Esophagus muscularis mucosa (tissue), 3 donors: ENCODE data around the gene TIMP4.

Experiments
- POLR2AphosphoS5 ChIP-seq, 2 donors: sonication (generic); formaldehyde crosslinking; IDR thresholded peaks; one replicate each; pipeline ENCODE4 v1.6.1; 2017; ENCODE audit warnings: antibody characterized with exemption in 2 of 2
- TF ChIP-seq, protein P1 (sequence below), 3 experiments: fragments of 200-600 bp in 2 of 3; fragments of 450-650 bp in 1 of 3; sonication (generic) in 2 of 3; IDR thresholded peaks; one replicate each; pipeline ENCODE4 v1.5.1; 2017 to 2019; ENCODE audit warnings: antibody characterized with exemption in 3 of 3, mild to moderate bottlenecking in 2 of 3, moderate library complexity in 1 of 3

DNA sequence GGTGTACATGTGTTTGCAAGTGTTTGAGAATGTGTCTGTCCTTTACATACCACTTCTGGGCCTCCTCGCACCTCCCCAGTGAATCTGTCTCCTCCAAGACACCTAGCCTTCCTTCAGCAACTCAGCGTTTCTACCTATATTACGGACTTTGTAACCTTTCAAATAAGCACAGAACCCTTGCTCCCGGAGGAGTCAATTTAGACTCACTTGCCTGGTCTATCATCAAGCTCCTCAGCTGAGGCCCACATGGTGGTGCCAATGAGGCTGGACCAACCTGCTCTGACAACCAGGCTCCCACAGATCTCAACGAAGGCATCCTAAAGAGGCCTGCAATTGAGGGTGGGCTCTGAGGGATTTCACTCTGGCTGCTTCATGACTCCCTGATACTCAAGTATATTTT is 32.8 kb upstream of the TIMP4 start:
- TF ChIP-seq, protein P1, sequence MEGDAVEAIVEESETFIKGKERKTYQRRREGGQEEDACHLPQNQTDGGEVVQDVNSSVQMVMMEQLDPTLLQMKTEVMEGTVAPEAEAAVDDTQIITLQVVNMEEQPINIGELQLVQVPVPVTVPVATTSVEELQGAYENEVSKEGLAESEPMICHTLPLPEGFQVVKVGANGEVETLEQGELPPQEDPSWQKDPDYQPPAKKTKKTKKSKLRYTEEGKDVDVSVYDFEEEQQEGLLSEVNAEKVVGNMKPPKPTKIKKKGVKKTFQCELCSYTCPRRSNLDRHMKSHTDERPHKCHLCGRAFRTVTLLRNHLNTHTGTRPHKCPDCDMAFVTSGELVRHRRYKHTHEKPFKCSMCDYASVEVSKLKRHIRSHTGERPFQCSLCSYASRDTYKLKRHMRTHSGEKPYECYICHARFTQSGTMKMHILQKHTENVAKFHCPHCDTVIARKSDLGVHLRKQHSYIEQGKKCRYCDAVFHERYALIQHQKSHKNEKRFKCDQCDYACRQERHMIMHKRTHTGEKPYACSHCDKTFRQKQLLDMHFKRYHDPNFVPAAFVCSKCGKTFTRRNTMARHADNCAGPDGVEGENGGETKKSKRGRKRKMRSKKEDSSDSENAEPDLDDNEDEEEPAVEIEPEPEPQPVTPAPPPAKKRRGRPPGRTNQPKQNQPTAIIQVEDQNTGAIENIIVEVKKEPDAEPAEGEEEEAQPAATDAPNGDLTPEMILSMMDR (IDR thresholded peaks at IDR 0.05) = no peak
- no peak for TF ChIP-seq POLR2AphosphoS5 (IDR thresholded peaks at IDR 0.05)
